ENCODE results near the gene PPIL6. TPM values are rescaled to one million over a fixed set of nuclear protein-coding genes. Genes with fewer than 3 reads are reported as not detected.

PPIL6 gene
- total RNA-seq, 1 experiment from 2014 or later: not detected

DNA sequence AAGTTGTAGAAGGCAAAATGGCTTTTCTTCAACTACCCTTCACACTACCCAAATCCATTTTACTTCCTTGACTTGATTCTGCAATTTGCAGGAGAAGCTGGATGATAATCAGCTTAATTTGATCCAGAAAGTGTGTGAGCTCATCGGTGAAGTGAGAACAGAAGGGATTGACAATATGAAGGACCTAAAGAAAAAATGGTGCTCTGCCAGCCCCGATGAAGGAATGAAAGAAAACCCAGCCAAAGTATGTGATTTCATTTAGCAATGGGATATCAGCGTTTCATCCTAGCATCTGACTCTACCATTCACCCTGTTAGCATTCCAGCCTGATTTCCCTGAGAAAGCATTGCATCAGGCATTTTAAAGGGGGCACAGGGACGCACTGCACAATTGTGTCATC, 99.6 kb downstream of the PPIL6 start:
- no peak for DNase-seq
- Mint-ChIP-seq H3K27me3 (ENCODE audit: insufficient read depth, unreplicated experiment) (no peaks in the 10 kb centered on the region), H3K36me3 (ENCODE audit: insufficient read depth, unreplicated experiment) (peaks cover 8% of the 10 kb centered on the region), H3K27ac (ENCODE audit: unreplicated experiment) (no peak overlapping the region), H3K9me3 (ENCODE audit: unreplicated experiment) (no peaks in the 10 kb centered on the region), H3K4me3 (ENCODE audit: unreplicated experiment) (no peak overlapping the region), H3K4me1 (ENCODE audit: low read depth, unreplicated experiment) (peaks cover 10% of the 10 kb centered on the region)
- Histone ChIP-seq H3K4me3 (ENCODE audit: low read depth, low read length) (no peak overlapping the region), H3K27me3 (replicated peaks; ENCODE audit: control insufficient read depth, insufficient read depth, low read length) (no peaks in the 10 kb centered on the region), H3K4me1 (no peaks in the 10 kb centered on the region), H3K36me3 (ENCODE audit: control insufficient read depth, insufficient read depth, low read length) (no peaks in the 10 kb centered on the region), H3K9me3 (no peaks in the 10 kb centered on the region)
- intact Hi-C loops (cut with micrococcal nuclease; ENCODE audit: unreplicated experiment): no loop called here
- no TSS peak for BruUV-seq (replicated peaks)
- TF ChIP-seq, protein P1, sequence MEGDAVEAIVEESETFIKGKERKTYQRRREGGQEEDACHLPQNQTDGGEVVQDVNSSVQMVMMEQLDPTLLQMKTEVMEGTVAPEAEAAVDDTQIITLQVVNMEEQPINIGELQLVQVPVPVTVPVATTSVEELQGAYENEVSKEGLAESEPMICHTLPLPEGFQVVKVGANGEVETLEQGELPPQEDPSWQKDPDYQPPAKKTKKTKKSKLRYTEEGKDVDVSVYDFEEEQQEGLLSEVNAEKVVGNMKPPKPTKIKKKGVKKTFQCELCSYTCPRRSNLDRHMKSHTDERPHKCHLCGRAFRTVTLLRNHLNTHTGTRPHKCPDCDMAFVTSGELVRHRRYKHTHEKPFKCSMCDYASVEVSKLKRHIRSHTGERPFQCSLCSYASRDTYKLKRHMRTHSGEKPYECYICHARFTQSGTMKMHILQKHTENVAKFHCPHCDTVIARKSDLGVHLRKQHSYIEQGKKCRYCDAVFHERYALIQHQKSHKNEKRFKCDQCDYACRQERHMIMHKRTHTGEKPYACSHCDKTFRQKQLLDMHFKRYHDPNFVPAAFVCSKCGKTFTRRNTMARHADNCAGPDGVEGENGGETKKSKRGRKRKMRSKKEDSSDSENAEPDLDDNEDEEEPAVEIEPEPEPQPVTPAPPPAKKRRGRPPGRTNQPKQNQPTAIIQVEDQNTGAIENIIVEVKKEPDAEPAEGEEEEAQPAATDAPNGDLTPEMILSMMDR (IDR thresholded peaks at IDR 0.05; ENCODE audit: insufficient read depth in 1 of 2, low read depth in 1 of 2, low read length in 1 of 2, severe bottlenecking in 1 of 2, unreplicated experiment in 1 of 2): no peak
- ChIA-PET POLR2A (no interaction called here), CTCF (no interaction called here)

Other genes starting within 250 kb of the PPIL6 start
- 224 and 228 TPM in 2 replicates for gene CD164, start 58.2 kb downstream of the PPIL6 start, total RNA-seq (2022)
- 12.3 and 12.8 TPM in 2 replicates for gene SMPD2, start 96 bp upstream of the PPIL6 start, total RNA-seq (2022)
- 11.7 and 11.8 TPM in 2 replicates for gene MICAL1, start 15.1 kb upstream of the PPIL6 start, total RNA-seq (2022)
- 9.2 and 10.3 TPM in 2 replicates for gene ZBTB24, start 42.6 kb upstream of the PPIL6 start, total RNA-seq (2022)